Measurements from ENCODE around the gene MAEA. TPM values are rescaled to one million over a fixed set of nuclear protein-coding genes. Genes with fewer than 3 reads are reported as not detected.

The MAEA gene
- total and polyA plus RNA-seq, 2 of the 8 experiments (the other 6 are each of a cell fraction or from before 2014, with no cell fraction given), result 75.8 to 133 TPM

DNA sequence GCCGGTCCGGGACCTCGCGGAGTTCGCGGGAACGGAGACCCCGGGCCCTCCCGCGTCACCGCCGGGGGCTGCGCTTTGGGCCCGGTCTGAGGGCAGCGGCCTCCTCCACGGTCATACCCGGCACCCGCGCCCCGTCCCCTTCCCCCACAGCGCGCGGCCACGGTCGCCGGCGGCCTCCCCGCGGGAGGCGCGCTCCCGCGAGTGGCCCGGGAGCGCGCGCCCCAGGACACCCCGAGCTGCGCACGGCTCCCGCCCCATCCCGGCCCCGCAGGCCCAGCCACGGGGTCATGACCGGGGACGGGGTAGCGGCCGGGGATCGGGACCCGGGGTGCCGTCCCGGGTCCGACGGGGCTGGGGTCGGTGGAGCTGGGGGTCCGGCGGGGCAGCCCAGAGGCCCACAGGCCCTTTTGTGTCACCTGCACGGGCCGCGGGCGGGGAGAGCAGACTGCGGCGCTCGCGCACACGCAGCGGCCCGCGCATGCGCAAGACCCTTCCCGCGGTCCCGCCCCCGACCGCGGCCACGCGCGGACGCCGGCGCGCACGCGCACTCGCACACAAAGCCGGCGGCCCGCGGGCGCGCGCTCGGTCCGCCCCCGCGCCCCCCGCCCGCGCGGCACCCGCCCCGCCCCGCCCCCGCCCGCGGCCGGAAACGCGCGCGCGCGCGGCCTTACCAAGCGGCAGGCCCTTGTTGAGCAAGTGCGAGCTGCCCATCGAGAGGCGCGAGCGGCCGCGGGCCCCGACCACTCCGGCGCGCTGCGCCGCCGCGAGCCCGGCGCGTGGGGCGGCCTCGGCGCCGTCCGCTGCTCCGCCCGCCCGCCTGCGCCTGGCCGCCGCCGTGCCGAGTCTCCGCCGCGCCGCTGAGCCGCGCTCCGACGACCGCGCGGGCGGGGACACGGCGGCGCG lies 41.2 kb upstream of the MAEA start, which contains the start of gene CTBP1 (continued):
- TF ChIP-seq PHF8 (conservative IDR thresholded peaks at IDR 0.05; ENCODE audit: low read depth, low read length), result peak; percentile 76

Measured in H1 (cell line).